CD4-positive, CD25-positive, alpha-beta regulatory T cell (primary cell): ENCODE measurements around the gene GRIK1. TPM values are rescaled to one million over a fixed set of nuclear protein-coding genes. Genes with fewer than 3 reads are reported as not detected.

ENCODE experiments used
- ATAC-seq, 2 donors: fragments of 150-1000 bp; cut with Tn5 transposase; one replicate each; pipeline ENCODE4 v1.10.0; 2021; ENCODE audit warnings: low read depth in 2 of 2, moderate number of reproducible peaks in 2 of 2, moderate library complexity in 1 of 2
- DNase-seq, 3 donors: peaks; one replicate each; pipeline versions ENCODE4 v3.0.0 to v3.0.0-alpha.2; 2012 to 2022; ENCODE audit warnings: mixed read lengths in 1 of 3
- H3K27ac ChIP-seq: one replicate; pipeline ENCODE4 v1.7.0; 2013; ENCODE audit warnings: mild to moderate bottlenecking, low read length; ENCODE audit not compliant: insufficient read depth, poor library complexity, severe bottlenecking
- H3K27me3 ChIP-seq: one replicate; pipeline ENCODE4 v1.7.0; 2013; ENCODE audit warnings: low read length; ENCODE audit not compliant: control insufficient read depth, insufficient read depth
- H3K36me3 ChIP-seq: one replicate; pipeline ENCODE4 v1.7.0; 2013; ENCODE audit warnings: mild to moderate bottlenecking, low read length, moderate library complexity; ENCODE audit not compliant: control insufficient read depth, insufficient read depth
- H3K4me1 ChIP-seq: 2 replicates; pipeline ENCODE4 v1.7.0; 2013; ENCODE audit warnings: mild to moderate bottlenecking, low read length; ENCODE audit not compliant: insufficient read depth, control insufficient read depth, poor library complexity, severe bottlenecking
- H3K4me3 ChIP-seq: one replicate; pipeline ENCODE4 v1.7.0; 2013; ENCODE audit warnings: low read depth, mild to moderate bottlenecking, low read length, moderate library complexity
- H3K9me3 ChIP-seq, 2 experiments: 1 replicate in 1 of 2; 2 replicates in 1 of 2; pipeline ENCODE4 v1.7.0; 2013; ENCODE audit warnings: low read length in 2 of 2, mild to moderate bottlenecking in 1 of 2, moderate library complexity in 1 of 2; ENCODE audit not compliant: control insufficient read depth in 2 of 2
- H3K27ac Mint-ChIP-seq, 3 donors: one replicate each; pipeline ENCODE4 v1.8.0; 2020 to 2022; ENCODE audit warnings: mild to moderate bottlenecking in 3 of 3, mixed read lengths in 3 of 3, moderate library complexity in 2 of 3
- H3K27me3 Mint-ChIP-seq: one replicate; pipeline ENCODE4 v1.8.0; 2022; ENCODE audit warnings: mild to moderate bottlenecking, mixed read lengths
- H3K36me3 Mint-ChIP-seq: one replicate; pipeline ENCODE4 v1.8.0; 2020; ENCODE audit warnings: mixed read lengths
- H3K4me1 Mint-ChIP-seq, 4 donors: one replicate each; pipeline ENCODE4 v1.8.0; 2020 to 2022; ENCODE audit warnings: mixed read lengths in 4 of 4, mild to moderate bottlenecking in 1 of 4
- H3K4me3 Mint-ChIP-seq, 4 donors: one replicate each; pipeline ENCODE4 v1.8.0; 2020 to 2022; ENCODE audit warnings: mild to moderate bottlenecking in 4 of 4, mixed read lengths in 4 of 4, moderate library complexity in 3 of 4
- H3K9me3 Mint-ChIP-seq, 7 donors: one replicate each; pipeline ENCODE4 v1.8.0; 2020 to 2022; ENCODE audit warnings: mixed read lengths in 7 of 7, mild to moderate bottlenecking in 3 of 7, moderate library complexity in 2 of 7
- polyA plus RNA-seq, 4 donors: library from polyadenylated mRNA; unstranded; fragments of 300-500 nt; fragmentation: Illumina TruSeq; gene quantifications; one replicate each; pipeline ENCODE4 v1.2.3, GENCODE V29; 2021
- total RNA-seq: library from RNA; stranded (reverse); gene quantifications from one replicate; pipeline ENCODE4 v1.2.3, GENCODE V29; 2022

The GRIK1 gene
- total and polyA plus RNA-seq, 5 donors from 2014 or later: 0.06 TPM; not detected in 4

DNA sequence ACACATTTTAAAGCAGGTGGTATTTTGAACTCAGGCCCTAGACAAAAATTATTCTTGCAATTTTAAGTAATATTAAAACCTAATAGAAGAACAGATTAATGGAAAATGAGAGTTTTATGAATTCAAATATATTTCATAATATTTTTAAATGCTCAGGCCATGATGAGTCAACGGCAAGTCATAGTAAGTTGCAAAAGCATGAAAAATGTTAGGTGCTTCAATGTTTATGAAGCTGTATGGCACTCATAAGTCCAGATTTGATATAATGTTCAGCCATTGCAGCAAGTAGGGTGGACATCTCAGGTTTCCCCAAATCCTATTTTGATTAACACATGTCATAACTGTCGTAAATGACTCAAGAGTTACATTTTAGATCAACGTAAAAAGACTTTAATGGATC, 112.6 kb downstream of the GRIK1 start:
- H3K4me1 Mint-ChIP-seq: no peaks in the 10 kb centered on the region

DNA sequence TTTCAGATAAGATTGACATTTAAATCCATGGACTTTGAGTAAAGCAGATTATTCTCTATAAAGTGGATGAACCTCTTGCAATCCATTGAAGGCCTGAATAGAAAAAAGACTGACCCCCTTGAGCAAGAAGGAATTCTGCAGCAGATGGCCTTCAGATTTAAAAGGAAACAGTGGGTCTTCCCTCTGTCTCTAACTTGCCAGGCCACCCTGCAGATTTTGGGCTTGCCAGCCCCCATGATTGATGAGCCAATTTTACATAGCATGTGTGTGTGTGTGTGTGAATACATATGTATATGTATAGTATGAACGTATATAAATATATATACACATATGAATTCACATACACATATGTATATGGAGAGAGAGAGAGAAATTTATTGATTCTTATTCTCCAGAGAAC, 113.4 kb downstream of the GRIK1 start:
- ATAC-seq: no peak
- Histone ChIP-seq H3K27me3 (no peaks in the 10 kb centered on the region), H3K4me1 (no peaks in the 10 kb centered on the region), H3K27ac (no peak overlapping the region), H3K4me3 (no peak overlapping the region), H3K36me3 (no peaks in the 10 kb centered on the region), H3K9me3 (no peaks in the 10 kb centered on the region)
- Mint-ChIP-seq H3K4me3 (no peak overlapping the region), H3K27ac (no peak overlapping the region), H3K4me1 (no peaks in the 10 kb centered on the region), H3K9me3 (peaks cover 0 to 6% (median 2%) of the 10 kb centered on the region in 7 donors), H3K27me3 (no peaks in the 10 kb centered on the region), H3K36me3 (no peaks in the 10 kb centered on the region)
- no peak for DNase-seq

More for the DNA sequence above, 112.6 kb downstream of the GRIK1 start:
- H3K9me3 ChIP-seq: no peaks in the 10 kb centered on the region
- no peaks in the 10 kb centered on the region for H3K4me1 ChIP-seq
- ATAC-seq (no peak), DNase-seq (no peak)
- no peak overlapping the region for H3K4me3 ChIP-seq
- Mint-ChIP-seq H3K27ac (no peak overlapping the region), H3K4me3 (no peak overlapping the region), H3K36me3 (no peaks in the 10 kb centered on the region), H3K27me3 (no peaks in the 10 kb centered on the region), H3K9me3 (peaks cover 0 to 10% (median 2%) of the 10 kb centered on the region in 7 donors)
- no peaks in the 10 kb centered on the region for H3K36me3 ChIP-seq
- H3K27me3 ChIP-seq: no peaks in the 10 kb centered on the region
- no peak overlapping the region for H3K27ac ChIP-seq

DNA sequence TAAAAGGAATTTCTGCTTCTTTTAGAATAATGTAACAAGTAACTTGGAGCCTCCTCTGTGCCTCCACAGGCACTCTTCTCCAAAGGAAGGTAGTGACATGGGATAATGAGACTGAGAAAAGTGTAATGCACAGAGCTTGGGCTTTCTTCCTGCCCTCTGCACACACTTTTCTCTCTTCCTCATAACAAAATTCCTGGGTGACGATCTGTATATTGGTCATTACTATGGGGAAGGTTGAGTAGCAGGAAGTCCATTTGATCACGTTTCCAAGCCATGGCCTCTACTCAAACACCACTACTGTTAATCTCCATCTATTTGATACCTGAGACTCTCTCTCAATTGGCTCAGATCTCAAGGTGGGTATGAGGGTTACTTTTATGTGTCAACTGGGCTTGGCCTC, 113.9 kb downstream of the GRIK1 start:
- Mint-ChIP-seq H3K4me3 (no peak overlapping the region), H3K27me3 (no peaks in the 10 kb centered on the region), H3K4me1 (no peaks in the 10 kb centered on the region), H3K27ac (no peak overlapping the region), H3K36me3 (no peaks in the 10 kb centered on the region), H3K9me3 (peaks cover 0 to 4% (median 2%) of the 10 kb centered on the region in 7 donors)
- ATAC-seq (no peak), DNase-seq (no peak)
- Histone ChIP-seq H3K9me3 (no peaks in the 10 kb centered on the region), H3K36me3 (no peaks in the 10 kb centered on the region), H3K4me1 (no peaks in the 10 kb centered on the region), H3K27me3 (no peaks in the 10 kb centered on the region), H3K4me3 (no peak overlapping the region), H3K27ac (no peak overlapping the region)

GRCh38 chr21:29825345-29825744, 114.5 kb downstream of the GRIK1 start:
- Histone ChIP-seq H3K4me3 (no peak overlapping the region), H3K27me3 (no peaks in the 10 kb centered on the region), H3K9me3 (no peaks in the 10 kb centered on the region), H3K36me3 (no peaks in the 10 kb centered on the region), H3K27ac (no peak overlapping the region), H3K4me1 (no peaks in the 10 kb centered on the region)
- H3K4me3 Mint-ChIP-seq: no peak overlapping the region
- H3K9me3 Mint-ChIP-seq: peaks cover 0 to 4% (median 2%) of the 10 kb centered on the region in 7 donors
- no peak overlapping the region for H3K27ac Mint-ChIP-seq
- H3K4me1 Mint-ChIP-seq: no peaks in the 10 kb centered on the region
- ATAC-seq (no peak), DNase-seq (no peak)
- no peaks in the 10 kb centered on the region for H3K36me3 Mint-ChIP-seq
- no peaks in the 10 kb centered on the region for H3K27me3 Mint-ChIP-seq

DNA sequence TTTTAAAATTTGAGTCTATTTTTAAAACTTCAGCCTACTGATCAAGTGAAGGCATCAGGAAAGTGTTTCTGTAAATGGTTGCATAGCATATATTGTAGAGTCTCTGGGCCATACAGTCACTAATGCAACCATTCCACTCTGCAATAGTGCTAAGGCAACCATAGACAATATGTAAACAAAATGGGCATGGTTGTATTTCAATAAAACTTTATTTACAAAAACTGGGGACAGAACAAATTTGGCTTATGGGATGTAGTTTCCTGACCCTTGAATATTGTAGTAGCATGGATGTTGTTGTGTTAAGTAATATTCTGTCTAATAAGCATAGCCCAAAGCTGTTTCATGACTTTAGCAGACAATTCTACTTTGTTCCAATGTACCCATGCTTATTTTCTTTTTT, 117.7 kb downstream of the GRIK1 start:
- DNase-seq: no peak
- H3K4me3 Mint-ChIP-seq: no peak overlapping the region
- H3K27ac Mint-ChIP-seq: no peak overlapping the region
- H3K4me1 Mint-ChIP-seq: no peaks in the 10 kb centered on the region
- no peak for ATAC-seq
- no peaks in the 10 kb centered on the region for H3K36me3 ChIP-seq
- H3K9me3 Mint-ChIP-seq: no peaks in the 10 kb centered on the region
- H3K27me3 ChIP-seq: no peaks in the 10 kb centered on the region
- H3K36me3 Mint-ChIP-seq: no peaks in the 10 kb centered on the region
- no peaks in the 10 kb centered on the region for H3K27me3 Mint-ChIP-seq
- no peaks in the 10 kb centered on the region for H3K4me1 ChIP-seq
- H3K27ac ChIP-seq: no peak overlapping the region
- H3K9me3 ChIP-seq: no peaks in the 10 kb centered on the region
- H3K4me3 ChIP-seq: no peak overlapping the region

DNA sequence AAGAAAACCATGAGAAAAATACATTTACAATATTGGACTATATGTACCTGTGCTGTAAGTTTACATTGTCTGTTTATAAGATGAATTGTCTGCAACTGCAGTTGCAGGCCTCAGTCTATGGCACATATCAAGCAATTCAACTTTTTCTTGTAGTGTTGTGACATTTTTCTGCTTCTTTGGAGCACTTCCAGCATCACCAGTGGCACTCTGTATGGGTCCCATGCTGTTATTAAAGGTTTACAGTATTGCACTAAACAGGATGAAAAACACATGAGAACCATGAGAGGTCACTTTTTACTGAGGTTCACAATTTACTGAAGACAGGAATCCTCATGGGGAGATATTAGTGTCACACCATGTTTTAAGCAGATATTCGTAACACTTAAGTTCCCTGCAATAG, 118.6 kb downstream of the GRIK1 start:
- Mint-ChIP-seq H3K27ac (no peak overlapping the region), H3K4me1 (no peaks in the 10 kb centered on the region), H3K9me3 (no peaks in the 10 kb centered on the region), H3K4me3 (no peak overlapping the region), H3K27me3 (no peaks in the 10 kb centered on the region), H3K36me3 (no peaks in the 10 kb centered on the region)
- no peak overlapping the region for H3K4me3 ChIP-seq
- H3K36me3 ChIP-seq: no peaks in the 10 kb centered on the region
- H3K27me3 ChIP-seq: no peaks in the 10 kb centered on the region
- no peaks in the 10 kb centered on the region for H3K9me3 ChIP-seq
- no peak overlapping the region for H3K27ac ChIP-seq
- DNase-seq (no peak), ATAC-seq (no peak)
- H3K4me1 ChIP-seq: no peaks in the 10 kb centered on the region

DNA sequence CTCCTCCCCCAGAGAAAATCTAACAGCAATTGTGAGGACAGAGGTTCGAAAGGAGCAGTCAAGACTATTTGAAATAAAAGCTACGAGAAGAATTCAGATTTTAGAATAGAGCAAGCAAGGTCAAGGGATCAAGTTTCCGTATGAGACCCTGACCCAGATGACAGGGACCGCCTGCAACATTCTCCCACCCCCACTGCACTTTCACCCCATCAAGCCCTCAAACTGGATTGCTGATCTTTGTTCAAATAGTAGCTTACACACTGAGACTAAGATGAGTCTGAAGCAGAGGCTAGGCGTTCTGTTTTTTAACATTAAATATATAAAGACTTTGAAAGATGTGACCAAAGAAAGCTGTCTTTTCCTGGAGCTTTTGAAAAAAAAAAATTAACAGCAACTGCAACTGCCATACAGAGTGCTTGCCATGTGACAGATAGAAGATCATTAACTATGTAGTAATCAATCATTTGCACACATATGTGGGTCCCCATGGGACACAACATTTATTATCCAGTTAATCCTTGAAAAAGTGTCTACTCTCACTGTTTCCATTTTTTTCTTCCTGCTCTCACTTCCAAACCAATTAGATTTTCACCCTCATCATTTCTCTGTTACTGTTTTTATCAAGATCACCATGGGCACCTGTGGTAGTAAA, 120.0 kb downstream of the GRIK1 start:
- Histone ChIP-seq H3K4me1 (no peaks in the 10 kb centered on the region), H3K27ac (no peak overlapping the region), H3K9me3 (no peaks in the 10 kb centered on the region), H3K27me3 (no peaks in the 10 kb centered on the region), H3K4me3 (no peak overlapping the region), H3K36me3 (no peaks in the 10 kb centered on the region)
- H3K4me3 Mint-ChIP-seq: no peak overlapping the region
- H3K36me3 Mint-ChIP-seq: no peaks in the 10 kb centered on the region
- H3K27ac Mint-ChIP-seq: no peak overlapping the region
- H3K9me3 Mint-ChIP-seq: no peaks in the 10 kb centered on the region
- ATAC-seq: no peak
- no peaks in the 10 kb centered on the region for H3K4me1 Mint-ChIP-seq
- H3K27me3 Mint-ChIP-seq: no peaks in the 10 kb centered on the region
- no peak for DNase-seq

- Mint-ChIP-seq H3K4me3 (no peak overlapping the region), H3K4me1 (no peaks in the 10 kb centered on the region), H3K27me3 (no peaks in the 10 kb centered on the region), H3K36me3 (no peaks in the 10 kb centered on the region), H3K27ac (no peak overlapping the region), H3K9me3 (no peaks in the 10 kb centered on the region)
- no peak for DNase-seq
- no peak overlapping the region for H3K4me3 ChIP-seq
- H3K4me1 ChIP-seq: no peaks in the 10 kb centered on the region
- no peaks in the 10 kb centered on the region for H3K27me3 ChIP-seq
- H3K36me3 ChIP-seq: no peaks in the 10 kb centered on the region
- no peaks in the 10 kb centered on the region for H3K9me3 ChIP-seq
- H3K27ac ChIP-seq: no peak overlapping the region
- no peak for ATAC-seq
These were observed 121.3 kb downstream of the GRIK1 start for GRCh38 chr21:29818383-29818921.
